Renal pelvis (tissue), 12 donors: ENCODE measurements around the gene OR5H6. TPM values are rescaled to one million over a fixed set of nuclear protein-coding genes. Genes with fewer than 3 reads are reported as not detected.
"Not testable (repeated sequence)": the region's sequence is repeated elsewhere in the genome, so short reads cannot be mapped to it uniquely, and the experiment has no call there.

Experiments
- DNase-seq: peaks from one replicate; pipeline ENCODE4 v3.0.0-alpha.2; 2013
- long read RNA-seq, 16 experiments: transcript quantifications; one replicate each; lab custom pipeline, GENCODE V29; 2026
- polyA plus RNA-seq, 3 donors: library from polyadenylated mRNA; unstranded; fragments of 120-200 nt; gene quantifications; one replicate each; pipeline ENCODE4 v1.2.1, GENCODE V29; 2013; ENCODE audit not compliant: insufficient read length in 3 of 3

Gene OR5H6
- not detected for polyA plus RNA-seq
- long read RNA-seq, donor 1: 0 reads
- long read RNA-seq, donor 2: 0 reads
- long read RNA-seq, donor 3: 0 reads
- long read RNA-seq, donor 4: 0 reads
- long read RNA-seq, donor 5: 0 reads
- long read RNA-seq, donor 6: 0 reads
- long read RNA-seq, donor 7: 0 reads
- long read RNA-seq, donor 8: 0 reads
- long read RNA-seq, donor 9: 0 reads
- long read RNA-seq, donor 10: 0 reads
- long read RNA-seq, donor 11: 0 reads
- long read RNA-seq, donor 12: 0 reads
- long read RNA-seq, donor 13: 0 reads
- long read RNA-seq, donor 14: 0 reads
- long read RNA-seq, donor 15: 0 reads
- long read RNA-seq, donor 16, partial matches to known transcripts: 0 of 1 reads
- long read RNA-seq, donor 16, other reads (novel, unspliced or antisense): 0 of 1 reads

DNA sequence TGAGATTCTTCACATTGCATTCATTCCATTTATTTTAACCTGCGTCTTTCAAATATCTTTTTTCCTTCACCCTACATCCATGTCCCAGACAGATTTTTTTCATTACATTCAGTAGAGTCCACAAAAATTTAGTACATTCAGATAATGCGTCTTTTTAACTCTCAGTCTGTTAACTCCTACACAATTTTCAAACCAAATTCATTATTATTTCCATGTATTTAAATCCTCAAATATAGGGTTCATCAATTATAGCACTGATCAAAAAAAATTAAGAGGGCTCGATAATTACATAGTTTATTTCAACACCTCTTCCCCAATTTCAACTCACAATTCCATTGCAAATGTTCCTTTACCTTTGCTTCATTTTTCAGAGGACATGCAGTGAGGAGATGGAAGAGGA lies at the start of gene OR5H6:
Gene OR5H6, plus strand, starts transcription at position 301 of the 400 bp plus-strand sequence. Its CDS starts 89 bp downstream, at position 390.
- DNase-seq: no peak

DNA sequence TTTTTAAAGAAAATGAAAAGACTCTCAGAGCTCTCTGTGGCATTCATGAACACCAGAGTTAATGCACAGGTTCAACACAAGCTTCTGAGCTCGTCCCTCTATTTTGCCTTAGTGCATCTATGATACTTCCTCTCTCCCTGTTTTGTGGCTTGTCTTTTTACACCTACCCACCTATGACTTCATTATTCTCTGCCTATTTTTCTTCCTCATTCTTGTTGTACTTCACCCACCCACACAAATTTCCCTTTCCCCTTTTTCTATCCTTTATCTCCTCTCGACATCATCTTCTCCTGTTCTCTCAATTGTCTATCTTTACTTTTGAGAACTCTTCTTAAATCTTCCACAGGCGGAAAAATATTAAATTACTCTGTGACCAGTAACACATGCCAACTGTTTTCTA lies 49.0 kb upstream of the OR5H6 start:
- DNase-seq: no peak

DNA sequence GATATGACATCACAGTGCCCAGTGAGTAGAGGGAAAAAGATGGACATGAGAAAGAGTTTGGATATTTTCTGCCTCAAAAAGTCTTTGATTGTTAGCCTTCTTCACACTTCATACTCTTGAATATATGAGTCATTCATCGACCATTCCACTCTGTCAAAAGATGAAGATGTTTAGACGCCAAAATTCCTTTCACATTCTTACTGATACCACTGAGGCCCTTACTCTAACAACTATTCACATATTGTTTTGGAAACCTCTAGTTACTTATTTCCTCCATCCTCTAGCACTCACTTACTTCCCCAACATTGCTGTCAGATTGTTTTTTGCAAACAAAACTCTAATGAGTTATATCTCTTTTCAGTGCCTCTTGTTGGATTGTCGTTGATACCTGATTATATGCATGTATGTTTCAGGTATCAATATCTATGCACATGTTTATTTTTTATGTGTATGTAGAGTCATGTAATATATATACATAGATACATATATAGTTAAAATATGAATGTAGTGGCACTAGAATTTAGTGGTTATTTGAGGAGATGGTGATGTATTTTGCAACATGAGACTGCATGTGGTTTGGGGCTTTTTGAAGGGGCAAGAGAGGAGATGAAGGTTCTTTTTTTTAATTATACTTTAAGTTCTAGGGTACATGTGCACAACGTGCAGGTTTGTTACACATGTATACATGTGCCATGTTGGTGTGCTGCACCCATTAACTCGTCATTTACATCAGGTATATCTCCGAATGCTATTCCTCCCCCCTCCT lies 40.0 kb upstream of the OR5H6 start:
- DNase-seq: no peak

DNA sequence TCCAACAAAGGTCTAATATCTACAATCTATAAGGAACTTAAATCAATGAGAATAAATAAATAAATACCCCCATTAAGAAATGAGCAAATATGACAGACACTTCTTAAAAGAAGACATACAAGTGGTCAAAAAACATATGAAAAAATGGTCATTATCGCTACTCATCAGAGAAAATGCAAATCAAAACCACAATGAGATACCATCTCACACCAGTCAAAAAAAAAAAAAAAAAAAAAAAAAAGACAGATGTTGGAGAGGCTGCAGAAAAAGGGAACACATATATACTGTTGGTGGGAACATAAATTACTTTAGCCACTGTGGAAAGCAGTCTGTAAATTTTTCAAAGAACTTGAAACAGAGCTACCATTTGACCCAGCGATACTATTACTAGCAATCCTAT lies 31.6 kb upstream of the OR5H6 start:
- DNase-seq: no peak

GRCh38 chr3:98233468-98233867 lies 30.6 kb upstream of the OR5H6 start:
- DNase-seq: no peak

DNA sequence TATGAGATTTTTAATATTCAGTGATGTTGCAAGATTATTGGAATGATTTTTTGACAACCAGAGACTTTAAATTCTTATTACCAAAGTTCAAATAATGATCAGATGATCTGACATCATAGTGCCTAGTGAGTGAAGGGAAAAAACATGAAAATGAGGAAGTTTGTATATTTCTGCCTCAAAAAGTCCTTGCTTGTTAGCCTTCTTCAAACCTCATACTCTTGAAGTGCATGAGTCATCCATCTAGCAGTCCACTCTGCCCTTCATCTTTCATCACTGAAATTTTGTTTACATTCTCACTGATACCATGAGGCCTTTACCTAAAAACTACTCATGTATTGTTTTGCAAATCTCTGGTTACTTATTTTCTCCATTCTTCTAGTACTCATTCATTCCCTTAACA lies 23.9 kb upstream of the OR5H6 start:
- no peak for DNase-seq

- DNase-seq: no peak
Observed at GRCh38 chr3:98242155-98242554, 21.9 kb upstream of the OR5H6 start.

DNA sequence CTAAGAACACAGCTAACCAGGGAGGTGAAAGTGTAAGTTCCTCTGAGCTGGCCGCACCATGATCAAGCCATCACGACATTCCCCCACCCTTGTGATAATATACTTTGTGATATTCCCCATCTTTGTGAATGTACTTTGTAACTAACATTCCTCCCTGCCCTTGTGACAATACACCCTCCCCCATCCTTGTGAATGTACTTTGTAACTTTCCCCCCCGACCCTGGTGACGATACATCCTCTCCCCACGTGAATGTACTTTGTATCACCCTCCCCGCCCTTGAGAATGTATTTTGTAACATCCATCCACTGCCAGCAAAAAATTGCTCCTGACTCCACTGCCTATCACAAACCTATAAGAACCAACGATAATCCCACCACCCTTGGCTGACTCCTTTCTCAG lies 20.2 kb upstream of the OR5H6 start:
- no peak for DNase-seq

- no peak for DNase-seq
Observed at GRCh38 chr3:98246142-98246541, 17.9 kb upstream of the OR5H6 start.

DNA sequence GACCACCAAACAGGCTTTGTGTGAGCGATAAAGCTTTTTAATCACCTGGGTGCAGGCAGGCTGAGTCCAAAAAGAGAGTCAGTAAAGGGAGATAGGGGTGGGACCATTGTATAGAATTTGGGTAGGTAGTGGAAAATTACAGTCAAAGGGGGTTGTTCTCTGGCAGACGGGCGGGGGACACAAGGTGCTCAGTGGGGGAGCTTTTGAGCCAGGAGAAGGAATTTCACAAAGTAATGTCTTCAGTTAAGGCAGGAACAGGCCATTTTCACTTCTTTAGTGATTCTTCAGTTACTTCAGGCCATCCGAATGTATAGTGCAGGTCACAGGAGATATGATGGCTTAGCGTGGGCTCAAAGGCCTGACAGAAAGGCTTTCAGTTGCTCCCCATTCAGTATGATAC lies 8.0 kb upstream of the OR5H6 start:
- not testable (repeated sequence) for DNase-seq

GRCh38 chr3:98259707-98260106 lies 4.3 kb upstream of the OR5H6 start:
- no peak for DNase-seq

- DNase-seq: no peak
Observed at GRCh38 chr3:98262046-98262445, 2.0 kb upstream of the OR5H6 start.

- DNase-seq: no peak
Observed at GRCh38 chr3:98269846-98270245, 5.8 kb downstream of the OR5H6 start.

GRCh38 chr3:98272126-98272525 lies 8.1 kb downstream of the OR5H6 start:
- no peak for DNase-seq

DNA sequence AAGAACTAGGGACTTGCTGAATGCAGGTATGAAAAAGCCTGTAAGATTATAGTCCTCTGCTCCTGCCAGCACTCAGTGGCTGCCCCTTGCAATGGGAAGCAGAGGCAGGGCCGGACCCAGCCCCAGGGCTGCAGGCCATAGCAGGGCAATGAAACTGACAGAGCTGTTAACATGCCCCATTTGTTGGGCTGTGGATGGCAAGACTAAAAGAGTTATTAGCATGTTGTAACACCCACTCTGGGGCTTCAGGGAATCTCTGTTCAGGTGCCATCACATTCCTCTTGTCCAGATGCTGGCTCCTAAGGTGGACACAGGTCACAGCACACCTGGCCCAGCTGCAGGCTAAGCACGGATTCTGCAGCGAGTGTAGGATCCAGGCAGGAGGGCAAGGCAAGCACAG lies 10.9 kb downstream of the OR5H6 start:
- DNase-seq: no peak

DNA sequence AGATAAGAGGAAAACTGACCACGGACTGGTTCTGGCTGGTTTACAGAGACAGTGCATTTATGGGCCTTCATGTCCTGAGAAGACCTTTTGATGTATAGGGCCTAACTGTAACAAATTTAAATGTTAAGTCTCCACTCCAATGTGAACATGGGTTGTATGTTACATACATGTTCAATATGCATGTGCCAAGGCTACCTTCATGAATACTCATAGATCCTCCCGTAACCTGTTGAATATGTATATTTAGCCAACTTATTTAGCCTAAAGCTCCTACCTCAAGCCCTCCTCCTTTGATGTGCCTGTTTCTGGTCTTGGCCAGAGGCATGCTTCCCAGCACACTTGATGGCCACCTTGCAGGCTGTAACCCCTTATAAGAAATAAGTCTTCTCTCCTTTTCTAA lies 18.2 kb downstream of the OR5H6 start, which contains the start of gene OR5H2:
Gene OR5H2, plus strand, starts transcription at position 301 of the 400 bp plus-strand sequence. CDS start 398 bp downstream, outside the sequence.
- DNase-seq: no peak

DNA sequence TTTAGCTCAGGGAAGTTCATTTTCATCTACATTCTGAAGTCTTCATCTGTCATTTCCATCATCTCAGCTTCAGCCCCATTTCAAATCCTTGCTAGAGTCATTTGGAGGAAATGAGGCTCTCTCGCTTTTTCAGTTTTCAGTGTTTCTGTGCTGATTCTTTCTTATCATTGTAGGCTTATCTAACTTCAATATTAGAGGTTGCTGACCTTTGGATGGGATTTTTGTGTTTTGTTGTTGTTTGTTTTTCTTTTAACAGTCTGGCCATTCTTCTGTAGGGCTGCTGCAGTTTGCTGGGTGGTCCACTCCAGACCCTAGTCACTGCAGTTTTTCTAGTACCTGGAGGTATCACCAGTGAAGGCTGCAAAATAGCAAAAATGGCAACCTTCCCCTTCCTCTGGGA lies 26.9 kb downstream of the OR5H6 start:
- DNase-seq: no peak

DNA sequence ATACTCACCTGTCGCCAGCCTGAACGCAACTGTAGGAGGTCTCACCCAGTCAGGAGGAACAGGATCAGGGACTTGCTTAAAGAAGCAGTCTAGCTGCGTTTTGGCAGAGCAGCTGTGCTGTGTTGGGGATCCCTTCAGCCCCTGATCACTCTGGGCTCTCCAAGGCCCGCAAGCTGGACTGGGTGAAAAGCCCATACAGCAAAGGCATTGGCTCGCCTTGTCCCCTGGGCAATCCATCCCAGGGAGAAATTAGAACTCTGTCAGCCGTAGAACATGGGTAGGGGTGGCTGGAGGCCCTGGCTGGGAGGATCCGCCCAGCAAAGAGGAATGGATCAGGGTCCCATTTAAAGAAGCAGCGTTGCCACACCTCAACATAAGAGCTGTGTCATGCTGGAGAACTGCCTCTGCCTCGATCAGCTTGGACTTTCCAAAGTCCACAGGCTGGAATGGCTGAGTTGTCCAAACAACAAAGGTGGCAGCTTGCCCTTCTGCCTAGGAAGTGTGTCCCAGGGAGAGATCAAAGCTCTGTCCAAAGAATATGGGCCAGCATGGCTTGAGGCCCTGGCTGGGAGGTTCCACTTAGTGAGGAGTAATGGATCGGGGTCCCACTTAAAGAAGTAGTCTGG lies 27.4 kb downstream of the OR5H6 start:
- DNase-seq: no peak
